SW480 (cell line): ENCODE data around the gene RAB3D.

Experiments used
- DNase-seq: peaks from one replicate; pipeline ENCODE4 v3.0.0-alpha.2; 2016; ENCODE audit warnings: low spot score

Gene RAB3D, protein sequence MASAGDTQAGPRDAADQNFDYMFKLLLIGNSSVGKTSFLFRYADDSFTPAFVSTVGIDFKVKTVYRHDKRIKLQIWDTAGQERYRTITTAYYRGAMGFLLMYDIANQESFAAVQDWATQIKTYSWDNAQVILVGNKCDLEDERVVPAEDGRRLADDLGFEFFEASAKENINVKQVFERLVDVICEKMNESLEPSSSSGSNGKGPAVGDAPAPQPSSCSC

DNA sequence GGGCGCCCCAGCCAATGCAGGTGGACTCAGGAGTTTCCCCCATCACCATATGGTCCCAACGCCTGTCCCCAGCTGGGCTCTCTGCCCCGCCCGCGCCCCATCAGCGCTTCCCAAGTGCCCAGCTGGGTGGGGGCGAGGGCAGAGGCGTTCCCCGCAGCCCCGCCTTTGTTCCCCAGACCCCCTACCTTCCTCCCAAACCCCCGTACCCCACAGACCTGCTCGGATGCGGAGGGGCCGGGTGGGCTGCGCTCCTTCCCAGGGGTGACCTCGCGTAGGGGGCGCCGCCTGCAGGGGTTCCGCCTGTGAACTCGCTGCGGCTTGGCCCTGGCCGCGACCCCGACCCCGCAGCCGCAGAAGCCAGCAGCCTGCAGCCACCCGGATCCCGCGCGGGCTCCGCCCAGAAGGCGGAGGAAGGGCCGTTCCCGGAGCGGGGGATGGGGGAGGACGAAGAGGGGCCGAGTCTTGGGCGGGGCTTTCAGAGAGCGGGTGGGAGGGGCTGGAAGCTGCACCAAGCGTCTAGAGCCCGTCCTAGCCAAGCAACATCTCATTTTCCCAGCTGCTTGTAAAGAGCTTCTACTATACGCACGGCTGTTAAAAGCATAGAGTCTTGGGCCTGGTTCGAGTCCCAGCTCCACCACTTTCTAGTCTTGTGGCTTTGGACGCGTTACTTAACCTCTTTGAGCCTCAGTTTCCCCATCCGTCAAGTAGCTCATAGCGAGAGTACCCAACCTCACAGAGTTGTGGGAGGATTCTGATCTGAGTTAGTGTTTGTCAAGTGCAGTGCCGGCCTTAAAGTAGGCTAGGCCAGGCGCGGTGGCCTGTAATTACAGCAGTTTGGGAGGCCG lies at the start of gene RAB3D:
RAB3D (minus strand) TSS at position 404 of the 845 bp plus-strand sequence. CDS start 2,258 bp downstream, outside the sequence.
- peak; percentile 69 for DNase-seq

DNA sequence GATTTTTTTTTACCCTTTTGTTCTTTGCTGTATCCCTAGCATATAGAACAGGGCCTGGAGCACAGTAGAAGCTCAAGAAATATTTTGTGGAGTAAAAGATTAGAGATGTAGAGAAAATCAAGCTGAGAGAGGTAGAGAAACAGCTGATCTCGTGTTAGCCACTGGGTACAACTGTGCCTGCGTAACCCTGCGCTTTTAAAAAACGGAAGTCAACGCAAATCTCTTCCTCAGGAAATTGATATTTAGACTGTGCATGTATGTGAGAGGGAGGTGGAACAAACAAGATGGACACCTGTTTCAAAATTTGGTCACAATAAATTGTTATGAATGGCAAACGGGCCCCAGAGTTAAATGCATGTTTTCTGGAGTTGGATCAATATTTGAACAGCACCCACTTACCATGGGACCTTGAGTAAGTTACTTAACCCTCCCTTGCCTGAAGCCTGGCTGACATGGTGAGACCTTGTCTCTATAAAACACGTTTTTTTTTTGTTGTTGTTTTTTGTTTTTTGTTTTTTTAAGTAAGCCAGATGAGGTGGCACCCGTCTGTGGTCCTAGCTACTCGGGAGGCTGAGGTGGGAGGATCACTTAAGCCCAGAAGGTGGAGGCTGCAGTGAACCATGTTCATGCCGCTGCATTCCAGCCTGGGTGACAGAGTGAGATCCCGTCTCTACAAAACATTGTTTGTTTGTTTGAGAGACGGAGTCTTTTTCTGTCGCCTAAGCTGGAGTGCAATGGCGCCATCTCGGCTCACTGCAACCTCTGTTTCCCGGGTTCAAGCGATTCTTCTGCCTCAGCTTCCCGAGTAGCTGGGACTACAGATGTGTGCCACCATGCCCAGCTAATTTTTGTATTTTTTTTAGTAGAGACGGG lies 47.9 kb upstream of the RAB3D start:
- DNase-seq: no peak

DNA sequence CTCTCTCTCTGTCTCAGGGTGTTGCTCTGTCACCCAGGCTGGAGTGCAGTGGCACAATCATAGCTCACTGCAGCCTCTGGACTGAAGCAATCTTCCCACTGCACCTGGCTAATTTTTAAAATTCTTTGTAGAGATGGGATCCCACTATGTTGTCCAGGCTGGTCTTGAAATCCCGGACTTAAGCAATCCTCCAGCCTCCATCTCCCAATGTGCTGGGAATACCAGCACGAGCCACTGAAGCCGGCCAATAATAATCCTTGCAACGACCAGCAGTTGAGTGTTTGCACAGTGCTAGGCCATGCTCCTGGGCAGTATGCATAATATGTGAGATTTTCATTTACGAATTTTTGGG lies 45.3 kb upstream of the RAB3D start:
- no peak for DNase-seq

DNA sequence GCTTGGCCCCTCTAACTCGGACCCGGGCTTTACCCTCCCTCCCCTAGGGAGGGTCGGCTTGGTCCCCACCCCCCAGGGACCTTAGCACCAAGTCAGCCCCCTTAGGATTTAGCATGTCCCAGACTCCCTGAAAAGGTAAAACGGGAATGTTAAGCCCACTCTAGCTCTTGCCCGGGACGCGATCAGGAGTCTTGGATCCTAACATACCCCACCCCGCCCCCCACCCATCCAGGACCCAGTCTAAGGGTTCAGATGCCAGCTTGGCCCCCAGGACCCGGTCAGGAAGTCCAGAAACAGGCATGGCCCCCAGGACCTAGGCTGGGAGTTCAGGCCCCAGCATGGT lies 44.2 kb upstream of the RAB3D start:
- no peak for DNase-seq

DNA sequence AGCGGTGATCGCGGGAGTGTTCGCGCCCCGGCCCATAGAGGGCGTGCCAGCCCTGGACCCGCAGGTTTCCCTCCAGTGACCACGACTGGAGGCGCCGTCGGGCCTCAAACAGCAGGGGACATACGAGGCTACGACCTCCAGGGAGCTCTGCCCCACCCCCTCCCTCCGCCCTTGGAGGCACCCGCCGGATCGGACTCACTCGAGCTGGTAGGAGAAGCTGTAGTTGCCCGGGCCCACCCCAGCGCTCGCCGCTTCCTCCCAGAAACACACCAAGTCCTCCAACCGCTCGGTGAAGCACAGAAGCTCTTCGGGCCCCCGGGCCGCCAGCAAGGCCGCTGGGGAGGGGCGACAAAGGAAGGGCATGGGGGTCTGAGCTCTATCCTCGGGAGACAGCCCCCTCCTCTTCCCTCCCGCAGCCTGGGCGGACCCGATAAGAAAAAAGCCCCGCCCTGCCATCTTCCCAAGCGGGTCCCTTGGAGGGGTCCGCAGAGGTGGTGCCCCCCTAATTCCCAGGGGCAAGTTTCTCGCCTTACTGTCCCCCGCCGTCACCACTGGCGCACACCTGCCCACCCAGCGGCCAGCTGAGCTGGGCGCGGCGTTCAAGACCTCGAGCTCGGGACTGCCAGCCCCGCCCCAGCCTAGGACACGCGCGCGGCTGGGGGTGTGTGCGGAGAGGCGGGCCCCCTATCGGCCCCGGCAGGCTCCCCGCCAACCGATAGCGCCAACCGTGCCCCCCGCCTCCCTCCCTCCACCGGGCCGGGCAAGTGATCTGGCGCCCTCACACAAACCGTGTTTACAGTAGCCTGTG lies 43.6 kb upstream of the RAB3D start:
- DNase-seq: peak; percentile 63

DNA sequence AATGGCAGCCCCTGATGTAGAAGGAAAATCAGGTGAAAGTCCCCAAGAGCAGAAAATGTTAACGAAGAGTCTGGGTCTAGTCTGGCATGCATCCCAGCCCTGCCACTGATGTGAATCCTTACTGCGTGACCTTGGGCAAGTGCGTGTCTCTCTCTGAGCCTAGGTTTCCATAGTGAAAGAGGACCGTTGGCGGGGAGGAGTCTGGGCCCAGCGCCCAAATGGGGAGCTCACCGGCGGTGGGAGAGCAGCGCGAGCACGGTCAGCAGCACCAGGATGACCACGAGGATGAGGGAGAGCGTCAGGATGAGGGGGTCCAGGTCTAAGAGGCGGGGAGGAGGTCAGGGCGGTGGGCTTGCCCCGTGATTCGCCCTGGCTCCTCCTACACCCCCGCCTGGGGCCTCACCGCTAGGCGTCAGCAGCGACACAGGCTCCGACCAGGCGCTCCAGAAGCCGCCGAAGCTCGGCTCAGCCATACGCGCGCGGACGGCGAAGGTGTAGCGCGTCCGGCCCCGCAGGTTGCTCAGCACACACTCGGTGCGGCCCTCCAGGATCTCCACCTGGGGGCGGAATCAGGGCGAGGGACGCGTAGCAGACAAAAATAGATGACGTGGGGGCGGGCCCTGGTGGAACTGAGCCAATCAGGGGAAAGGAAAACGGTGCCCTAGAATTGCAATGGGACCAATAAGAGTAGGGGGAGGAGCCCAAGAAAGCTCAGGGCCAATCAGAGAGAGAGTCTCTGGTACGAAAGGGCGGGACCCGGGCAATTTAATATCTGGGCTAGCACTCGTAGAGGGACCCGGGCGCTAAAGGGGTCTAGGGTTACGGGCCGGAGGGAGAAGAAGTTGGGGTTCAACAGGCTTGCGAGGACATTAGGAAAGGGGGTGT lies 41.4 kb upstream of the RAB3D start:
- peak; percentile 100 for DNase-seq

DNA sequence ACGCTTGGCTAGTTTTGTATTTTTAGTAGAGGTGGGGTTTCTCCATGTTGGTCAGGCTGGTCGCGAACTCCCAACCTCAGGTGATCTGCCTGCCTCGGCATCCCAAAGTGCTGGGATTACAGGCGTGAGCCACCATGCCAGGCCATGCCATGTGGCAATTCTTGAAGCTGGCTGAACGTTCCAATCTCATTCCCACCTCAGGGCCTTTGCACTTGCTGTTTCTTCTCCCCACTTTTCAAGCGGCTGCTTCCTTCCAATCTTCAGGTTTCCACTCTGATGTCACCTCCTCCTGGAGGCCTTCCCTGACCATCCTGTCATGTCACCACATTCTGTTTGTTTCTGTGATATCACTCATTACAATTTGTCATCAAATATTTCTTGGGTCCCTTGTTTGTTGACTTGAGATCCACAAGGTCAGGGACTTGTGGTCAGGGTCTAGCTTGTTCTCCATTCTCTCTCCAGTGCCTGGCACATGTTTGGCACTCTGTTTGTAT lies 40.4 kb upstream of the RAB3D start:
- no peak for DNase-seq

DNA sequence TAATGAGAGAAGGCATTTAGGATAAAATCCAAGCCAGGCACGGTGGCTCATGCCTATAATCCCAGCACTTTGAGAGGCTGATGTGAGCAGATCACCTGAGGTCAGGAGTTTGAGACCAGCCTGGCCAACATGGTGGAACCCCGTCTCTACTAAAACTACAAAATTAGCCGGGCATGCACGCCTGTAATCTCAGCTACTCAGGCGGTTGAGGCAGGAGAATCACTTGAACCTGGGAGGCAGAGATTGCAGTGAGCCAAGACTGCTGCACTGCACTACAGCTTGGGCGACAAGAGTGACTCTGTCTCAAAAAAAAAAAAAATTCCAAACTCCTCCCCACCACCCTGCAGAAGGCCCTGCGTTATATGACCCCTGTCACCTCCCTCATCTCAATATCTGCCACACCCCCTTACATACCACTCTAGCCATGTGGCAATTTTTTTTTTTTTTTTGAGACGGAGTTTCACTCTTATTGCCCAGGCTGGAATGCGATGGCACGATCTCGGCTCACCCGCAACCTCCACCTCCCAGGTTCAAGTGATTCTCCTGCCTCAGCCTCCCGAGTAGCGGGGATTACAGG lies 39.9 kb upstream of the RAB3D start:
- DNase-seq: peak; percentile 51

DNA sequence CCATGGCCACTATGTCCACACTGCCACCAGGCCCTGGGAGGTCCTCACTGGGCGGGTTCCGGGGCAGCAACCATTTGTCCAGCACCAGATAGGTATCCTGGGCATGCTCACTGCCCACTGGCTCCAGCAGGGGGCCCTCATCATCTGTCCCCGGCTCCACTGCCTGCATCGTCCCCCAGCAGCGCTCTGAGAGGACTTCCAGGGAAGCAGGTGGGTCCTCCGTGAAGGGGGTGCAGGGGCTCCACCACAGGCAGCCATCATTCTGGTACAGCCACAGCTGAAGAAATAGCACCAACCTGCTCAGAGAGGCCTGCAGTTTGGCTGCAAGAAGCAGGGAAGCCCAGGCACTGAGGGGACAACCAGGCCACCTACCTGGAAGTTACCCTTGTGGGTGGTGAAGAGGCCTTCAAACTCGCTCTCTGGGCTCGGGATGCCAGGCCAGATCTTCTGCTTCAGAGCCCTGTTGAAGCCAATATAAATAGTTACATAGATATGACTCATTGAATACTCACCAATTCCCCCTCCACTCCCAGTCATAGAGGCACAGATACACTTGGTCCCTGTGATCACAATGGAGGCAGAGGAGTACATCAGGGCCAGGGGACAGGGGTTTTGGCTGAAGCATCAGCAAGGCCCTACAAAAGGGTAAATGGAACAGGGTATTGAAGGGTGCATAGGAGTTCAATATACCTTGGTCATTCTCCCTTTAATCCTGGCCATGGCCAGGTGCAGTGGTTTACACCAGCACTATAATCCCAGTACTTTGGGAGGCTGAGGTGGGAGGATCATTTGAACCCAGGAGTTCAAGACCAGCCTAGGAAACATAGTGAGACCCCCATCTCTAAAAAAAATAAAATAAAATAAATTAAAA lies 39.1 kb upstream of the RAB3D start:
- DNase-seq: peak; percentile 38

DNA sequence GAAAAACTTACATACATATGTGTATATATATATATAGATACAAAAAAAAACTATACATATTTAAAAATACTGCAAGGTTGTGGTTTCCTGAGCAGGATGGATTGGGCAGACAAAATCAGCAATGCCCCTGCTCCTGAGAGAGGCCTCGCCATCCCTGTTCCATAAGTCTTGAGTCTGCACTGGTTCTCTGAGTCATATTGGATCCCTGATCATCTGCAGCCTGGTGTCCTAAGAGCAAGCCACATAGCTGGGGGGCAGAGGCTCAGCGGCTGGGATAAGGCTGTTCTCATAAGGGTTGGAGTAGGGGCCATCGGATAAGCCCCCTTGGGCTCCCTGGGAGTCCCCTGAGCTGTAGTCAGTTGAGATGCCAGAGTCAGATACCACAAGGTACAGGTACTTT lies 38.3 kb upstream of the RAB3D start:
- no peak for DNase-seq

DNA sequence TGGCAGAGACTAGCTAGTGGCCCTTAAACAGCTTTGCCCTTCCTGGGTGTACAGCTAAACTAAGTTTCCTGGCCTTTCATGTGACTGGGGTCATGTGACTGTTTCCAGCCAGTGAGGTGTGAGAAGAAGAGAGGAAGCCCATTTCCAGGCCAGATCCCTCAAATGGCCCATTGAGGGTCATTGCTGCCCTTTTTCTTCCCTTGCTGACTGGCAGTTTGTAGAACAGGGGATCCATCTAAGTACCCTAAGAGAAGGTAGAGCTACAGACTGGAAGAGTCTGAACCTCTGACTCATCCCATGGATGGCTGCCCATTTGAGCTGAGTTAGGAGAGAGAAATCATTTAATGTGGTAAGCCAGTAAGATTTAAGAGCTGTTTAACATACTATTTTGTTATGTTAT lies 37.8 kb upstream of the RAB3D start:
- DNase-seq: peak; percentile 44

DNA sequence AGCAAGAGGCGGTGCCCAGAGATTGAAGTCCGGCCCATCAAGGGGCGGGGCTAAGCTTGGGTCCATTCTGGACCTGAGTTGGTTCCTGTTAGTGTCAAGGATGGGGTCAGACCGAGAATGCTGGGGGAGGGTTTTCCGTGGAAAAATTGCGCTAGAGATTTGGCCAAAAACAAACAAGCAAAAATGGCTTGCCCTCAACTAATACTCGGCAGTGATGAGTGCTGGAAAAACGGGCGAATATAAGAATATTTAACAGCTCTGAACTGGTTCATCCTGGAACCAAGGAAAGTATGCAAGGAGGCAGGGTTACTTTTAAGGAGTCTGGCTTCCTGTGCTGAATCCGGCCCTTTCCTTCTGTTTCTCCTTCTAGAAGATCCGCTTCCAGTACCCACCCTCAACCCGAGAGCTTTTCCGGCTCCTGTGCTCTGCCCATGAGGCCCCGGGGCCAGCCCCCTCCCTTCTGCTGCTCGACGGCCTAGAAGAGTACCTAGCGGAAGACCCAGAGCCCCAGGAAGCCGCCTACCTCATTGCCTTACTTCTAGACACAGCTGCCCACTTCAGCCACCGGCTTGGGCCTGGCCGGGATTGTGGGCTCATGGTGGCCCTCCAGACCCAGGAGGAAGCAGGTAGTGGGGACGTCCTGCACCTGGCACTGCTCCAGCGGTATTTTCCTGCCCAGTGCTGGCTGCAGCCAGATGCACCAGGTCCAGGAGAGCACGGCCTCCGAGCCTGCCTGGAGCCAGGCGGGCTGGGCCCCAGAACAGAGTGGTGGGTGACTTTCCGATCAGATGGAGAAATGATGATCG lies 35.9 kb upstream of the RAB3D start:
- no peak for DNase-seq

DNA sequence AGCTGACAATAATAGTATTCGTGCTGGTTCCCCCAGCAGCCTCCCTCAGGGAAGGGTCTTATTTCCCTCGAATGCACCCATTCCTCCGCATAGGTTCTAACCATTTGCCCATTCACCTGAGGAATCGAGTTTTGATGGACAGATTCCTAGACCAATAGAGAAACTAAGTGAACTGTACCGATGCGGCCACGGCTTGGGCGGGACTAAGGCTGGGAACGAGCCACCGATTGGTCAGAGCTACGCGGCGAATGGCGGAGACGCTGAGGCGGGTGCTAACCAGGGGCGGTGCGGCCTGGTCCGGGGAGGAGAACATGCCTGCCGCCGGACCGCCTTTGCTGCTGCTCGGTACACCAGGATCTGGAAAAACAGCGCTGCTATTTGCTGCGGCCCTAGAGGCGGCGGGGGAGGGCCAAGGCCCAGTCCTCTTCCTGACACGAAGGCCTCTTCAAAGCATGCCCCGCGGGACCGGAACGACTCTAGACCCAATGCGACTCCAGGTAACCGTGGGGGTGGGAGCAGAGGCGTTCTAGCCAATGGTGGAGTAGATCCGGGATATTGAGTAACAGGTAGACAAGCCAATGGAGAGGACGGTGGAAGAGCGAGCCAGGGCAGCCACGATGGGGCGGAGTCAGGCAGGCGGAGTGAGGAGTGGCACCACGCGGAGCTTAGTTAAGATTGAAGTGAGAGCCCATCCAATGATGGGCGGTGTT lies 35.1 kb upstream of the RAB3D start, which contains the start of gene SWSAP1:
SWSAP1 (plus strand) TSS at position 234 of the 710 bp plus-strand sequence; CDS start at position 249, 15 bp downstream.
- DNase-seq: peak; percentile 100

DNA sequence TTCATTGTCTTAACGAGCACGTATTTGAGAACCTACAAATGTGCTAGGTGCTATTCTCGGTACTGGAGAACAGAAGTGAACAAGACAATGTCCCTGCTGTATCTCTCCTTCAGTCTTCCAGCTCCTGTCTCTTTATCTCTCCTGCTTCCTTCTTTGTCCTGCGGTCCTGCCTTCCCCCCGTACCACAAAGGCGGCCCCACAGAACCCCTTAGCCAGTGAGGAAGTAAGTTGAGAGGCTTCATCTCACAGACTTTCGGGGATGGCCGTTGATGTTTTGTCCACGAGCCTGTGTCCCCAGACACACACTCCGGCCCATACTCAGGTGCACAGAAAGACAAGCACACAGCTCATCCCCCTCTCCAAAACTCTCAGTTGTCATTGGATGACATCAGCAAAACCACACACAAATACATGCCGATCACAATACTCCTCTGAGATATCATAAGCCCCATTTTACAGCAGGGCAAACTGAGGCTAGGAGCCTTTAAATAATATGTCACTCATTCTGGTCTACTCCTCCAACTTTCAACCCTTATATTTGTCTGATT lies 34.5 kb upstream of the RAB3D start:
- DNase-seq: no peak

DNA sequence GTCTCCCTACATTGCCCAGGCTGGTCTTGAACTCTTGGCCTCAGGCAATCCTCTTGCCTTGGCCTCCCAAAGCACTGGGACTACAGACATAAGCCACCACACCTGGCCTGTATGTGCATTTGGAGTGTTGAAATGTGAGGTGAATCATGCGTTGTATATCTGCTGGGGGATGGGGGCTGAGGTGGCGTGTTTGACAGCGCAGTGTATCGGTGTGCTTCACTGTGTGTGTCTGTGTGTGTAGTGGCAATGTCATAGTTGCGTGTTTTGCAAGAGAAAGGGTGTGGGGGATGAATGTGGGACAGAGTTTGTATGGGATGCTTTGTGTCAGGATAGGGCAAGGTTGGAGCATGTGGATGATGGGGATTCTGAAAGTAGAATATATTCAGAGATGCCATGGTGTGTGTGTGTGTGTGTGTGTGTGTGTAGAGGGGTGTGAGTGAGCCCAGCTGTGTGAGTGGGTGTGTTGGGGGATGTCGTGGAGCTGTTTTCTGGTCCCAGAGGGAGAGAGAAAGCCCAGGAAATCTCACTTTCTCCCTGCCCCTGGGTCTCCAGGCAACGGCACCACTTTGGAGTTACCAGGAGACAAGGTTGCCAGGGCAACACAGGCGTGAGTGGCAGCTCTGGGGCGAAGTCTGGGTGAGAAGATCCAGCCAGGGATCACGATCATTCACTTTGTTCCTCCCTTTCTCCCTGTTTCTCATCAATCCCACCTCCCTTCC lies 33.9 kb upstream of the RAB3D start:
- DNase-seq: no peak

DNA sequence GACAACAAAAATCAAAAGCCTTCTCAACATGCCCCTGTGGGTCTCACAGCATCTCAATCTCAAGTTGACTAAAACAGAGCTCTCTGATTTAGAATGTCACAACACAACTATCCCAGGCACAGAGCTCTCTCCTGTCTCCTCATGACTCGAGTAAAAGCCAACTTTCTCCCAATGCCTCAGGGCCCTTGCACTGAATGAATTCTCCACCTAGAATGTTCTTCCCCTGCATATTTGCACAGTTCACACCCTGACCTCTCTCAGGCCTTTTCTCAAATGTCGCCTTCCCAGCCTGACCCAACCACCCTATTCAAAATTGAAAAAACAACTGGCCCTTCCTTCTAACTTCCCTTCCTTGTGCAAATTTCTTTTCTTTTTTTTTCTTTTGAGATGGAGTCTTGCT lies 31.3 kb upstream of the RAB3D start:
- DNase-seq: no peak

DNA sequence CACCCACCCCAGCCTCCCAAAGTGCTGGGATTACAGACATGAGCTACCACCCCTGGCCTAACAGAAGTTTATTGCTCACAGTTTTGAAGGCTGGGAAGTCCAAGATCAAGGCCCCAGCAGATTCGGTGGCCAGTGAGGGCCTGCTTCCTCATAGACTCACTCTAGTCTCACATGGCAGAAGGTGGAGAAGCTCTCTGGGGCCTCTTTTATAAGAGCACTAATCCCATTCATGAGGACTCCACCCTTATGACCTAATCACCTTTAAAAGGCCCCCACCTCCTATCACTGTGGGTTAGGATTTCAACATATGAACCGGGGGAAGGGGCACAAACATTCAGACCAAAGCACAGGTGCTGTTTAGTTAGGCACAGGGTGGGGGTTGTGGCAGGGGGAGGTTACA lies 28.1 kb upstream of the RAB3D start:
- no peak for DNase-seq
